NCI-H82 (cell line): Measurements from ENCODE around the gene SPOP.
A peak's percentile ranks its signal among the peaks of the same experiment; 100 is the strongest.

Source experiments
- DNase-seq: peaks from one replicate; lab custom pipeline; 2025; lab: John Stamatoyannopoulos, UW

Gene SPOP

GRCh38 chr17:49585422-49586027 lies 92.4 kb downstream of the SPOP start:
- peak; percentile 90 for DNase-seq

GRCh38 chr17:49583889-49584288 lies 94.0 kb downstream of the SPOP start:
- no peak for DNase-seq

GRCh38 chr17:49583226-49583625 lies 94.7 kb downstream of the SPOP start:
- DNase-seq, result no peak

- DNase-seq, result no peak
These were observed 95.1 kb downstream of the SPOP start for GRCh38 chr17:49582789-49583188.

- DNase-seq, result no peak
These were observed 95.7 kb downstream of the SPOP start for GRCh38 chr17:49582055-49582722.

- DNase-seq, result peak; percentile 40
These were observed 96.3 kb downstream of the SPOP start for GRCh38 chr17:49581648-49581998.

- no peak for DNase-seq
These were observed 96.8 kb downstream of the SPOP start for GRCh38 chr17:49580981-49581647.

- no peak for DNase-seq
These were observed 97.7 kb downstream of the SPOP start for GRCh38 chr17:49580055-49580721.

GRCh38 chr17:49579522-49579921 lies 98.4 kb downstream of the SPOP start:
- no peak for DNase-seq

GRCh38 chr17:49578952-49579500 lies 98.9 kb downstream of the SPOP start:
- DNase-seq, result no peak

- DNase-seq, result no peak
These were observed 99.5 kb downstream of the SPOP start for GRCh38 chr17:49578414-49578813.

GRCh38 chr17:49577963-49578362 lies 99.9 kb downstream of the SPOP start:
- DNase-seq, result no peak

GRCh38 chr17:49577650-49577934 lies 100.3 kb downstream of the SPOP start:
- no peak for DNase-seq

- DNase-seq, result no peak
These were observed 100.8 kb downstream of the SPOP start for GRCh38 chr17:49576917-49577649.

GRCh38 chr17:49576088-49576916 lies 101.6 kb downstream of the SPOP start:
- DNase-seq, result peak; percentile 66

- DNase-seq, result peak; percentile 76
These were observed 102.2 kb downstream of the SPOP start, which contains the start of gene NXPH3 for GRCh38 chr17:49575679-49576087. Gene NXPH3 (plus strand): TSS chr17:49575871. CDS start chr17:49576220, 349 bp downstream.

GRCh38 chr17:49574945-49575678 lies 102.8 kb downstream of the SPOP start:
- DNase-seq, result no peak

GRCh38 chr17:49574323-49574781 lies 103.5 kb downstream of the SPOP start:
- DNase-seq, result peak; percentile 64

GRCh38 chr17:49573510-49574322 lies 104.2 kb downstream of the SPOP start:
- DNase-seq, result no peak
